Measurements from ENCODE around the gene DYNLRB1.
"Not testable (repeated sequence)": the region's sequence is repeated elsewhere in the genome, so short reads cannot be mapped to it uniquely, and the experiment has no call there.

DYNLRB1 gene

DNA sequence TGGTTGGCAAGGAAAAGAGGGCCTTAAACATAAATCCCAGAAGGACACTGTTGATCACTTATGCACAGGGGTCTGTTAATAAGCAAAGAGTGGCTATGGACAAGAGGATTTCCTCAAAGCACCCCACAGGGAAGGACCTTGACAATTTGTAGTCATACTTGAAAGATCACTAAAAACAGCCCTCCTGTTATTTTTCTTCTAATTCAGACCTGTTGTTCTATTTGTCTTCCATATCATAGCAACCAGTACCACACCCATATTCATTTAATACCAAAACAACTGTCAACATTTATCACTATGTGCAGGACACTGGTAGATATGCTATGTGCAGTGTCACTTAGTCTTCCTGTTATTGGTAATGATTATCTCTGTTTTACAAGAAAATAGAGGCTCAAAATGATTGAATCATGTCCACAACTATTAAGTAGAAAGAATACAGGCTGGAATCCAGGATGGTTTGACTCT, 3.2 kb upstream of the DYNLRB1 start:
- in situ Hi-C loops (cut with HindIII; ENCODE audit: low sequenced_read_pairs): no loop called here
- DNase-seq (ENCODE audit: low read depth): no peak
- TF ChIP-seq CTCF (IDR thresholded peaks at IDR 0.05; ENCODE audit: low read depth, low read length, missing control alignments): no peak
- H3K4me3 ChIP-seq (ENCODE audit: low read depth, low read length): no peak overlapping the region

DNA sequence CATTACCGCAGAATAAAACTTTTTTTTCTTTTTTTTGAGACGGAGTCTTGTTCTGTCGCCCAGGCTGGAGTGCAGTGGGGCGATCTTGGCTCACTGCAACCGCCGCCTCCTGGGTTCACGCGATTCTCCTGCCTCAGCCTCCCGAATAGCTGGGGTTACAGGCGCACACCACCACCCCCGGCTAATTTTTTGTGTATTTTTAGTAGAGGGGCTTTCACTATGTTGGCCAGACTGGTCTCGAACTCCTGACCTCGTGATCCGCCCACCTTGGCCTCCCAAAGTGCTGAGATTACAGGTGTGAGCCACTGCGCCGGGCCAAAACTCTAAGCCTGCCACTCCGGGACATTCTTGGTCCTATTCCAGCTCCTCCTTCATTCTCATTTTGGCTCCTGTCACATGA, 2.2 kb upstream of the DYNLRB1 start:
- H3K4me3 ChIP-seq (ENCODE audit: low read depth, low read length); DNase-seq (ENCODE audit: low read depth); in situ Hi-C loops (cut with HindIII; ENCODE audit: low sequenced_read_pairs): not testable (repeated sequence)

- DNase-seq (ENCODE audit: low read depth): no peak
- TF ChIP-seq CTCF (IDR thresholded peaks at IDR 0.05; ENCODE audit: low read depth, low read length, missing control alignments): no peak
- peak overlapping the region; percentile 87 for H3K4me3 ChIP-seq (ENCODE audit: low read depth, low read length)
- in situ Hi-C loops (cut with HindIII; ENCODE audit: low sequenced_read_pairs): no loop called here
Observed at GRCh38 chr20:34514897-34515483, 1.2 kb upstream of the DYNLRB1 start.

GRCh38 chr20:34515484-34516246, 557 bp upstream of the DYNLRB1 start:
- no peak for TF ChIP-seq CTCF (IDR thresholded peaks at IDR 0.05; ENCODE audit: low read depth, low read length, missing control alignments)
- H3K4me3 ChIP-seq (ENCODE audit: low read depth, low read length): peak overlapping the region; percentile 87
- in situ Hi-C loops (cut with HindIII; ENCODE audit: low sequenced_read_pairs): no loop called here
- no peak for DNase-seq (ENCODE audit: low read depth)

DNA sequence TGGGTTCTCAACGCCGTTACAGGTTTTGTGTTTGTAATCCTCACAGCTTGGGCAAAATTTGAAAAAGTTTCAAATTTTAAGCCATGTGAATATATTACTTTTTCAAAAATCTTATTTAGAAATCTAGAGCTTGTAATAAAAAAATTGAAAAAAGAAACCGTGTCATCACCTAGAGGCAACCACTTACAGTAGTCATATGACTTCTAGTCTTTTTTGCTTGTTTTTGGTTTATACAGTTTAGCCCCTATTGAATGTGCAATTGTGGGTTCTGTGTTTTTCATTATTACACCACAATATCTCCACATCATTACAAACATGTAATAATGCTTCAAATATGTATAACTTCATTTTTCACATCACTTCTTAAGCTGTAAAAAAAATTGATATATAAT, 888 bp downstream of the DYNLRB1 start:
- DNase-seq (ENCODE audit: low read depth): no peak
- no peak for TF ChIP-seq CTCF (IDR thresholded peaks at IDR 0.05; ENCODE audit: low read depth, low read length, missing control alignments)
- H3K4me3 ChIP-seq (ENCODE audit: low read depth, low read length): peak overlapping the region; percentile 87
- in situ Hi-C loops (cut with HindIII; ENCODE audit: low sequenced_read_pairs): no loop called here

- H3K4me3 ChIP-seq (ENCODE audit: low read depth, low read length); in situ Hi-C loops (cut with HindIII; ENCODE audit: low sequenced_read_pairs); DNase-seq (ENCODE audit: low read depth): not testable (repeated sequence)
Observed at GRCh38 chr20:34518863-34519262, 2.6 kb downstream of the DYNLRB1 start.

DNA sequence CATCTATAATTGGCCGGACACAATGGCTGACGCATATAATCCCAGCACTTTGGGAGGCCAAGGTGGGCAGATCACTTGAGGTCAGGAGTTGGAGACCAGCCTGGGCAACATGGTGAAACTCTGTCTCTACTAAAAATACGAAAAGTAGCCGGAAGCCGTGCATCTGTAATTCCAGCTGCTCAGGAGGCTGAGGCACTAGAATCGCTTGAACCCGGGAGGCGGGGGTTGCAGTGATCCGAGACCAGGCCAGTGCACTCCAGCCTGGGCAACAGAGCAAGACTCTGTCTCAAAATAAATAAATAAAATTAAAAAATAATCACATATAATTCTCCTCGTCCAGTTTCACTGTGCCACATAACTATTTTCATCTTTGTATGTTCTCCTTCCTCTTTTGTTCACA, 3.6 kb downstream of the DYNLRB1 start:
- in situ Hi-C loops (cut with HindIII; ENCODE audit: low sequenced_read_pairs); H3K4me3 ChIP-seq (ENCODE audit: low read depth, low read length); DNase-seq (ENCODE audit: low read depth): not testable (repeated sequence)

DNA sequence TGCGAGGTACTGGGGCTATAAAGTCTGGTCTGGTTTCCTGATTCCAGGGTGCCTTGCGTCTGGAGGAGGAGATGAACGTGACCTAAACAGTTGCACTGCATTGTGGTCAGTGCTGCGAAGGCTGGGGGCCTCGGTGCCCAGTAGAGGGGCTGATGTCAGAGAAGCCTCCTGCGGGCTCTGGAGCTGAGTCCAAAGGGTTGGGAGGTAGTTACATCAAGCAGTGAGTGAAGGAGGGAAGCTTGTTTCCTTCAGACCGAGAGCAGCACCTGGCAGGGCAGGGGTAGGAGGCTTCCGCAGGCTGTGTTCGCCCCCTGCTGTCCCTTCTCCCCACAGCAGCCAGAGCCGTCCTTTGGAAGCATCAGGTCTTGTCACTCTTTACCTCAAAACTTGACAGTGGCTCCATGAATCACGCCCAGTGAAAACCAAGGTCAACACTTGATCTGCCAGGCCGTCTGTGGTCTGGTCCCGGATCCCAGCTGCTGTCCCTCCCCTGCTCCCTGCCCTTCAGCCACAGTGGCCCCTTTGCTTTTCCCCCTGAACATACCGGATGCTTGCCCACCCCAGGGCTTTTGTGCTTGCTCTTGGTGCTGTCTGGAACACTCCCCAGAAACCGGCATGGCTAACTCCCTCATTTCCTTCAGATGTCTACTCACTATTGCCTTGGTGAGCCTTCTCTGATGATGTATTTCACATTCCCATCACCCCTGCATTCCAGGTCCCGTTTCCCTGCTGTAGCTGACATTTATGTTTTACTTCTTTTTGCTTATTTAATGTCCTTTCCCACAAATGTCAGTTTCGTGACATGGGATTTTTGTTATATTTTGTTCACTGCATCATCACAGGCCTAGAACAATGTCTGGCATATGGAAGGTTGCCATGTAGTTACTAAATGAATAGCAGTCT, 7.0 kb downstream of the DYNLRB1 start:
- peak; percentile 40 for DNase-seq (ENCODE audit: low read depth)
- TF ChIP-seq CTCF (IDR thresholded peaks at IDR 0.05; ENCODE audit: low read depth, low read length, missing control alignments): peak; percentile 74
- H3K4me3 ChIP-seq (ENCODE audit: low read depth, low read length): no peak overlapping the region
- in situ Hi-C loops (cut with HindIII; ENCODE audit: low sequenced_read_pairs): no loop called here

Measured in astrocyte of the cerebellum (primary cell).